OCI-LY1 (cell line): ENCODE results near the gene CKMT2.

Experiments
- H2AFZ ChIP-seq: fragments of 200-600 bp; sonication (generic), shearing (Covaris generic); 2 replicates; pipeline ENCODE4 v1.6.0; 2014; ENCODE audit warnings: antibody characterized with exemption, mild to moderate bottlenecking, low read length
- H3F3A ChIP-seq: fragments of 200-600 bp; sonication (generic), shearing (Covaris generic); 2 replicates; pipeline ENCODE4 v1.6.0; 2014; ENCODE audit warnings: mild to moderate bottlenecking, antibody characterized with exemption, low read length, moderate library complexity; ENCODE audit not compliant: insufficient read depth
- H3K27ac ChIP-seq: fragments of 200-600 bp; sonication (generic); 2 replicates; pipeline ENCODE4 v1.5.1; 2014; ENCODE audit warnings: low read length, mixed run types, mild to moderate bottlenecking, low read depth; ENCODE audit not compliant: poor library complexity, severe bottlenecking
- H3K27me3 ChIP-seq: fragments of 200-600 bp; sonication (generic); 2 replicates; pipeline ENCODE4 v1.6.0; 2014; ENCODE audit warnings: antibody characterized with exemption, mild to moderate bottlenecking, low read length, moderate library complexity; ENCODE audit not compliant: insufficient read depth
- H3K36me3 ChIP-seq: fragments of 200-600 bp; sonication (generic); 2 replicates; pipeline ENCODE4 v1.6.1; 2014; ENCODE audit warnings: mild to moderate bottlenecking, antibody characterized with exemption, low read length, moderate library complexity, mixed read lengths; ENCODE audit not compliant: insufficient read depth
- H3K4me1 ChIP-seq: fragments of 200-600 bp; sonication (generic); 2 replicates; pipeline ENCODE4 v1.5.1; 2014; ENCODE audit warnings: mild to moderate bottlenecking, low read length, moderate library complexity; ENCODE audit not compliant: insufficient read depth, severe bottlenecking
- H3K4me2 ChIP-seq: fragments of 200-600 bp; sonication (generic), shearing (Covaris generic); 2 replicates; pipeline ENCODE4 v1.6.1; 2014; ENCODE audit warnings: low read length
- H3K4me3 ChIP-seq: fragments of 200-600 bp; sonication (generic); 2 replicates; pipeline ENCODE4 v1.5.1; 2014; ENCODE audit warnings: low read length, low read depth, mild to moderate bottlenecking, mixed read lengths; ENCODE audit not compliant: poor library complexity, severe bottlenecking
- H3K79me2 ChIP-seq: fragments of 200-600 bp; shearing (Covaris generic); 2 replicates; pipeline ENCODE4 v1.6.1; 2016; ENCODE audit warnings: mixed run types, low read length, mixed read lengths; ENCODE audit not compliant: insufficient read depth
- H3K9ac ChIP-seq: fragments of 200-600 bp; sonication (generic), shearing (Covaris generic); 2 replicates; pipeline ENCODE4 v1.6.1; 2014; ENCODE audit warnings: mild to moderate bottlenecking, low read length, mixed read lengths
- H3K9me2 ChIP-seq: fragments of 200-600 bp; sonication (generic), shearing (Covaris generic); 2 replicates; pipeline ENCODE4 v1.6.1; 2014; ENCODE audit warnings: low read depth, mild to moderate bottlenecking, low read length, mixed read lengths
- H3K9me3 ChIP-seq: fragments of 200-600 bp; shearing (Covaris generic); 2 replicates; pipeline ENCODE4 v1.6.1; 2014; ENCODE audit warnings: low read length, mixed read lengths
- H4K20me1 ChIP-seq: fragments of 200-600 bp; sonication (generic), shearing (Covaris generic); 2 replicates; pipeline ENCODE4 v1.6.0; 2016; ENCODE audit warnings: mild to moderate bottlenecking, low read length; ENCODE audit not compliant: insufficient read depth
- CTCF ChIP-seq: fragments of 200-600 bp; sonication (generic), shearing (Covaris generic); IDR thresholded peaks from 2 replicates; pipeline ENCODE4 v1.5.1; 2017; ENCODE audit warnings: mild to moderate bottlenecking, antibody characterized with exemption, low read length, moderate library complexity, mixed read lengths
- EZH2 ChIP-seq: fragments of 200-600 bp; sonication (generic), shearing (Covaris generic); IDR thresholded peaks from 2 replicates; pipeline ENCODE4 v1.8.0; 2017; ENCODE audit warnings: borderline replicate concordance, mixed run types, mild to moderate bottlenecking, antibody characterized with exemption, low read length, moderate library complexity, mixed read lengths

CKMT2 gene

DNA sequence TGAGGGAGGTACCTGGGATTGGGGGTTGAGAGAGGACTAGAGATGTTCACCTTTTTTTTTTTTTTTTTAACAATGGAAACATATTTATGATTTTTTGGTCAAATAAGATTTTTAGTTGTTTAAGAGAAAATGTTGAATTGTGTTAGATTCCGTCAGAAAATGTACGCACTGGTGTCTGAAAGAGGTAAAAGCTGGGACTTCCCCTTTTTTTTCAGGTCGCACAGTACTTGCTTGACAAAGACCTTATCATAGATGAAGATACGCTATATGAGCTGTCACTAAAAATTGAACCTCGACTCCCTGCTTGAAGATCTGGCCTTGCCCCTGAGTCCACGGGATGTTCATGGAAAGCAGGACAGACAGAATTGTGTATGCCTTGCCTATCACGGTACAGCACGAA lies 7.7 kb upstream of the CKMT2 start:
- no peak overlapping the region for H3K9ac ChIP-seq
- H4K20me1 ChIP-seq: no peaks in the 10 kb centered on the region
- H3K4me2 ChIP-seq: no peak overlapping the region
- no peaks in the 10 kb centered on the region for H3K9me2 ChIP-seq
- no peaks in the 10 kb centered on the region for H3K79me2 ChIP-seq
- no peaks in the 10 kb centered on the region for H3K9me3 ChIP-seq
- H3K4me3 ChIP-seq: no peak overlapping the region
- peaks cover 3% of the 10 kb centered on the region for H3K4me1 ChIP-seq
- peaks cover 3% of the 10 kb centered on the region; the same call in 1 of the 2 replicates for H3K27me3 ChIP-seq
- no peaks in the 10 kb centered on the region for H3F3A ChIP-seq
- H3K27ac ChIP-seq: no peak overlapping the region
- no peak overlapping the region for H2AFZ ChIP-seq
- no peak for TF ChIP-seq CTCF
- TF ChIP-seq EZH2: no peak
- H3K36me3 ChIP-seq: no peaks in the 10 kb centered on the region

DNA sequence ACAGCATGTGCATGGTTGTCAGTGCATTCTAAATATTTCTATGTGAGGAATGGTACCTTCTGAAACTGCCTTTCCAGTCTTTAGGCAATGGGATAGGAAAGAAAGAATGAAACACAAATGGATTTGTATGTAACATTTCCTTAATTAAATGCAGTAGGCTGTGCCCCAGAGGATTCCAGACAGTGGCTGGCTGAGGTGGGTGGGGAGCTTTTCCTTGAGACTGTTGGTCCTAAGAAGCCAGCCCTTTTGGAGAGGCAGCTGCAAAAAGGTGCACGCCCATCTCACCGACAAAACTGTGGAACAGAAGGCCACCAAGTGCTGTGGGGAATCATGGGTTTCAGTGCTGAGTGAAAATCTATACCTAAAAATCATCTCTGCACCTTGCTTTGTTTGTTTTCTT lies 6.8 kb upstream of the CKMT2 start:
- no peak overlapping the region for H3K4me2 ChIP-seq
- no peak overlapping the region for H3K4me3 ChIP-seq
- H4K20me1 ChIP-seq: no peaks in the 10 kb centered on the region
- no peak for TF ChIP-seq EZH2
- no peak for TF ChIP-seq CTCF
- no peak overlapping the region for H3K9ac ChIP-seq
- no peaks in the 10 kb centered on the region for H3K79me2 ChIP-seq
- H3K27me3 ChIP-seq: peaks cover 2% of the 10 kb centered on the region; the same call in 1 of the 2 replicates
- H3F3A ChIP-seq: no peaks in the 10 kb centered on the region
- no peaks in the 10 kb centered on the region for H3K36me3 ChIP-seq
- peaks cover 3% of the 10 kb centered on the region for H3K4me1 ChIP-seq
- no peaks in the 10 kb centered on the region for H3K9me2 ChIP-seq
- H3K9me3 ChIP-seq: no peaks in the 10 kb centered on the region
- no peak overlapping the region for H2AFZ ChIP-seq
- no peak overlapping the region for H3K27ac ChIP-seq

DNA sequence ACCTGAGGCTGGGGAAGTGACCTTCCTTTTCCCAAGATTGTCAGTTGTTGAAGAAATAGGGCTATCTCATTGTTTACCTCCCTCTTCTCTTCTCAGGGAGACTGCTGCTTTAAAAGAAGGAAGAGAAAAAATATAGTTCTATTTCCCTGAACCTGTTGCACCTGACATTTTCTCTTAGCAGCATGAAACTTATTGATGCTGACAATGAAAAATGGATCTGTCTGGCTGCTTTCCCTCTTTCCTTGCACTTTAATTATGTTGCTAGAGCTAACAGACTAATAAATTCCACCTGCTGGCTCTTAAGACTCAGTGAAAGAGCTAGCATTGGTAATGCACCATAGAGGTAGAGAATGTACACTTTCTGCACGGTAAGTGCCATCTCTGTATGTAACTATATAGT lies 6.2 kb upstream of the CKMT2 start:
- no peaks in the 10 kb centered on the region for H4K20me1 ChIP-seq
- no peak for TF ChIP-seq CTCF
- TF ChIP-seq EZH2: no peak
- no peak overlapping the region for H3K9ac ChIP-seq
- H3K36me3 ChIP-seq: no peaks in the 10 kb centered on the region
- H3F3A ChIP-seq: no peaks in the 10 kb centered on the region
- no peak overlapping the region for H2AFZ ChIP-seq
- no peak overlapping the region for H3K4me2 ChIP-seq
- H3K4me1 ChIP-seq: peaks cover 3% of the 10 kb centered on the region
- no peak overlapping the region for H3K27ac ChIP-seq
- no peaks in the 10 kb centered on the region for H3K79me2 ChIP-seq
- H3K9me3 ChIP-seq: no peaks in the 10 kb centered on the region
- no peaks in the 10 kb centered on the region for H3K27me3 ChIP-seq
- no peak overlapping the region for H3K4me3 ChIP-seq
- H3K9me2 ChIP-seq: no peaks in the 10 kb centered on the region
